GM12872 (cell line): ENCODE measurements around the gene ZBTB7A.

ENCODE experiments used
- CTCF ChIP-seq: IDR thresholded peaks from 3 replicates; pipeline ENCODE4 v1.5.1; 2011; ENCODE audit warnings: low read depth, mild to moderate bottlenecking, low read length, moderate library complexity; ENCODE audit not compliant: insufficient read depth

The ZBTB7A gene

GRCh38 chr19:4089946-4090345 lies 23.2 kb upstream of the ZBTB7A start:
- TF ChIP-seq CTCF, result no peak

- no peak for TF ChIP-seq CTCF
Observed at GRCh38 chr19:4089400-4089908, 22.8 kb upstream of the ZBTB7A start.

GRCh38 chr19:4088975-4089374 lies 22.3 kb upstream of the ZBTB7A start:
- TF ChIP-seq CTCF, result no peak

GRCh38 chr19:4087787-4088679 lies 21.3 kb upstream of the ZBTB7A start:
- TF ChIP-seq CTCF, result no peak

GRCh38 chr19:4086411-4086867 lies 19.7 kb upstream of the ZBTB7A start:
- TF ChIP-seq CTCF, result no peak

GRCh38 chr19:4084547-4084877 lies 17.8 kb upstream of the ZBTB7A start:
- TF ChIP-seq CTCF, result no peak

- TF ChIP-seq CTCF, result no peak
Observed at GRCh38 chr19:4083677-4084546, 17.2 kb upstream of the ZBTB7A start.
